Natural killer cell (primary cell): ENCODE results near the gene AHNAK2. TPM values are rescaled to one million over a fixed set of nuclear protein-coding genes. Genes with fewer than 3 reads are reported as not detected.

Experiments
- ATAC-seq, 3 donors: fragments of 150-1000 bp in 2 of 3; fragments of 200-7000 bp in 1 of 3; cut with Tn5 transposase; 1 replicate in 1 of 3; 2 replicates in 2 of 3; pipeline ENCODE4 v1.10.0; 2021; ENCODE audit warnings: mild to moderate bottlenecking in 2 of 3, moderate library complexity in 2 of 3
- DNase-seq, 2 donors: peaks; one replicate each; pipeline versions ENCODE4 v3.0.0 to v3.0.0-alpha.2; 2013 to 2021; ENCODE audit warnings: mixed read lengths in 1 of 2
- H3K27ac ChIP-seq: one replicate; pipeline ENCODE4 v1.5.1; 2013; ENCODE audit warnings: mild to moderate bottlenecking, low read length
- H3K27me3 ChIP-seq: one replicate; pipeline ENCODE4 v1.6.1; 2013; ENCODE audit warnings: low read length; ENCODE audit not compliant: control insufficient read depth, insufficient read depth
- H3K36me3 ChIP-seq: one replicate; pipeline ENCODE4 v1.6.1; 2013; ENCODE audit warnings: low read length; ENCODE audit not compliant: control insufficient read depth, insufficient read depth
- H3K4me1 ChIP-seq: one replicate; pipeline ENCODE4 v1.6.1; 2013; ENCODE audit warnings: low read length; ENCODE audit not compliant: control insufficient read depth, insufficient read depth
- H3K4me3 ChIP-seq: one replicate; pipeline ENCODE4 v1.5.1; 2013; ENCODE audit warnings: low read length
- H3K9me3 ChIP-seq: one replicate; pipeline ENCODE4 v1.6.1; 2013; ENCODE audit warnings: low read length; ENCODE audit not compliant: control insufficient read depth, insufficient read depth
- H3K27ac Mint-ChIP-seq, 2 donors: one replicate each; pipeline ENCODE4 v1.8.0; 2022; ENCODE audit warnings: mild to moderate bottlenecking in 2 of 2, mixed read lengths in 2 of 2, moderate library complexity in 1 of 2
- H3K27me3 Mint-ChIP-seq, 2 donors: one replicate each; pipeline ENCODE4 v1.8.0; 2022; ENCODE audit warnings: low read depth in 2 of 2, mixed read lengths in 2 of 2
- H3K36me3 Mint-ChIP-seq: one replicate; pipeline ENCODE4 v1.8.0; 2022; ENCODE audit warnings: mixed read lengths
- H3K4me1 Mint-ChIP-seq, 2 donors: one replicate each; pipeline ENCODE4 v1.8.0; 2022; ENCODE audit warnings: mixed read lengths in 2 of 2
- H3K4me3 Mint-ChIP-seq: one replicate; pipeline ENCODE4 v1.8.0; 2022; ENCODE audit warnings: mild to moderate bottlenecking, moderate library complexity, mixed read lengths
- H3K9me3 Mint-ChIP-seq, 2 donors: one replicate each; pipeline ENCODE4 v1.8.0; 2022; ENCODE audit warnings: mixed read lengths in 2 of 2
- CTCF ChIP-seq: fragments of 200-600 bp; IDR thresholded peaks from one replicate; pipeline ENCODE4 v1.8.0; 2022; ENCODE audit warnings: antibody characterized with exemption
- WGBS: methylation state at CpG from one replicate; pipeline ENCODE4 v1.1.7; 2013; ENCODE audit warnings: missing lambda C conversion rate; ENCODE audit not compliant: insufficient coverage; 5-methylcytosine and 5-hydroxymethylcytosine counted together
- intact Hi-C: fragments of 100-400 bp; cut with micrococcal nuclease; formaldehyde crosslinking; loops from one replicate; pipeline ENCODE4 v1.14.2; 2022
- total RNA-seq, 4 donors: library from RNA; stranded (reverse); fragments of 120-200 nt in 1 of 4; gene quantifications; one replicate each; pipeline versions ENCODE4 v1.2.3 to v1.2.4, GENCODE V29; 2013 to 2022

Gene AHNAK2
- total RNA-seq, 3 donors from 2014 or later (not counting 1 experiment from before 2014, with no cell fraction given): 0.05 TPM; not detected in 2

- Mint-ChIP-seq H3K36me3 (no peaks in the 10 kb centered on the region), H3K4me1 (no peaks in the 10 kb centered on the region), H3K4me3 (no peak overlapping the region), H3K27ac (no peak overlapping the region), H3K9me3 (no peaks in the 10 kb centered on the region), H3K27me3 (peaks cover 16 to 20% of the 10 kb centered on the region in 2 donors)
- intact Hi-C loops: no loop called here
- no peaks in the 10 kb centered on the region for H3K9me3 ChIP-seq
- no peak overlapping the region for H3K4me3 ChIP-seq
- WGBS: 86% methylated on average over 6 of the region's 12 CpGs
- no peaks in the 10 kb centered on the region for H3K36me3 ChIP-seq
- no peak overlapping the region for H3K27ac ChIP-seq
- DNase-seq (no peak), ATAC-seq (no peak)
- no peaks in the 10 kb centered on the region for H3K27me3 ChIP-seq
- no peak for TF ChIP-seq CTCF
- no peaks in the 10 kb centered on the region for H3K4me1 ChIP-seq
Measured at GRCh38 chr14:104900639-104901512, 77.3 kb downstream of the AHNAK2 start.

- WGBS: 65% methylated on average over 2 of the region's 2 CpGs
- TF ChIP-seq CTCF: no peak
- no peaks in the 10 kb centered on the region for H3K36me3 ChIP-seq
- no peak for DNase-seq
- H3K27ac ChIP-seq: no peak overlapping the region
- no peak overlapping the region for H3K4me3 ChIP-seq
- no peaks in the 10 kb centered on the region for H3K9me3 Mint-ChIP-seq
- peaks cover 14 to 19% of the 10 kb centered on the region in 2 donors for H3K27me3 Mint-ChIP-seq
- no peaks in the 10 kb centered on the region for H3K36me3 Mint-ChIP-seq
- H3K4me1 Mint-ChIP-seq: no peaks in the 10 kb centered on the region
- H3K4me1 ChIP-seq: no peaks in the 10 kb centered on the region
- H3K27me3 ChIP-seq: no peaks in the 10 kb centered on the region
- no peaks in the 10 kb centered on the region for H3K9me3 ChIP-seq
- ATAC-seq: no peak
- intact Hi-C loops: no loop called here
- H3K4me3 Mint-ChIP-seq: no peak overlapping the region
- no peak overlapping the region for H3K27ac Mint-ChIP-seq
Measured at GRCh38 chr14:104899781-104900180, 78.4 kb downstream of the AHNAK2 start.

- no peaks in the 10 kb centered on the region for H3K36me3 ChIP-seq
- no peak overlapping the region for H3K27ac ChIP-seq
- H3K9me3 ChIP-seq: no peaks in the 10 kb centered on the region
- H3K4me1 ChIP-seq: no peaks in the 10 kb centered on the region
- ATAC-seq (no peak), DNase-seq (no peak)
- no peak overlapping the region for H3K4me3 Mint-ChIP-seq
- no peaks in the 10 kb centered on the region for H3K9me3 Mint-ChIP-seq
- H3K4me3 ChIP-seq: no peak overlapping the region
- WGBS: 85% methylated on average over 22 of the region's 24 CpGs
- H3K27ac Mint-ChIP-seq: no peak overlapping the region
- H3K36me3 Mint-ChIP-seq: no peaks in the 10 kb centered on the region
- no peaks in the 10 kb centered on the region for H3K27me3 ChIP-seq
- TF ChIP-seq CTCF: no peak
- intact Hi-C loops: no loop called here
- peaks cover 7 to 11% of the 10 kb centered on the region in 2 donors for H3K27me3 Mint-ChIP-seq
- no peaks in the 10 kb centered on the region for H3K4me1 Mint-ChIP-seq
Measured at GRCh38 chr14:104898870-104899510, 79.2 kb downstream of the AHNAK2 start.
